ENCODE results near the gene RETREG1.
"Not testable (repeated sequence)": the region's sequence is repeated elsewhere in the genome, so short reads cannot be mapped to it uniquely, and the experiment has no call there.

The RETREG1 gene

DNA sequence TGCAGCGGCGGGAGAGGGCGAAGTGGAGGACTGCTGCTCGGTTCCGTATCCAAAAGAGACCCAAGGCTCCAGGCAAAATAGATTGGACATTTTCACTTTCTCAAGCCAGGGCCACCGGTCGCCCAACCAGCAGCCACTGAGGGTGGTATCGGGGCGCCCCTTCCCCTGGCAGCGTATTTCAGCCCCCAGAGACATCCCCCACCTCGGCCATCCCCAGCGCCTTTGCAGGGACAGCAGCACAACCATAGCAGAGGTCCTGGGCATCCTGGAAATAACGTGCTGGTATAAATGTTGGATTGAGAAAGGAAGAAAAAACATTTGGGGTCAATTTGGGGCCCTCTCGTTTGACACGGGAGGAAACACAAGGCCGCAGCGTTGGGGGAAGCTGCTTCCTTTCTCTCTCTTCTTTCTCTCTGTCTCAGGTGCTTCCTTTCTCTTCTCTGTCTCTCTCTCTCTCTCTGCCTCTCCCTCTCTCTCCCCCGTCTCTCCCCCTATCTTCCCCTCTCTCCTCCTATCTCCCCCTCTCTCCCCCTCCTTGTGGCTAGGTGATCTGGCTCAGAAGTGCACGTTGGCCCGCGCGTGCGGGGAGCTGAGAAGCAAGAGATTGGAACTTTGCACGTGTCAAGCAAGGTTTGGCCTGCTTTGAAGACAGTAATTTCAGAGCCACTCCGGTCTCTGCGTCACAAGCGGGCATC is 624 bp upstream of the RETREG1 start:
- no peak for DNase-seq (ENCODE audit: low spot score)

DNA sequence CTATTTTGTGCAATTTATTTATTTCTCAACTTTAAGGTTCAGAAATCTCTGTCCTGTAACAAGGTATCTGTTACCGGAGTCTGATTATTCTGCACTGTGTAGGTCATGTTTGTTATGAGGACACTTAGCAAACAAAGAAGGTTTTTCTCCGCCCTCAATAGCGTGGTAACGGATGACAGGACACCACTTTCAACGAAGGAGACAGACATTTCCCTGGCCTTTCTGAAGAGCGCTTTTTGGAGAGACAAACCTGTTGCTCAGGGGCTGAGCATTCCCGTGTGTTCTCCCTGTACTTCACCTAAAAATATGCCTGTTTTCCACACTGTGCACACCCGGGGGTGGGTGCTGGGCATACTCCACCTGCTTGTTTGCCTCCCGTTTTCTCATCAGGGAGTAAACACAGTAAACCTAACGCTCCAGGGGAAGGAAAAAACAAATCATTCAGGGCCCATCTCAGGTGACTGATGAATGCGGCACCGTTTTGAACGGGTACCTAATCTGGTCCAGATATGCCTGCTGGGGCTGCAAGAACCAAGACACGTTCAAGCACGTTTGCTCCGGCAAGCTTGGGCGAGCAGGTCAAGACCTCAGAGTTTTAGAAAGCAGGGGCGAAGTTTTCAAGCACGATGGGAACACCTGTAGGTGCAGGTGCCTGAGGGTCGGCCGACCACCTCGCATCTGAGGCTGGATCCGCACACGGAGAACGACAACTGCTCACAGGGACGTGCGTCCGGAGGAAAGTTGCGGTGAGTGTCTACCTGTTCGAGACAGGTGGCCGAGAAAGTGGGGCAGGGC is 859 bp downstream of the RETREG1 start:
- DNase-seq (ENCODE audit: low spot score): no peak

DNA sequence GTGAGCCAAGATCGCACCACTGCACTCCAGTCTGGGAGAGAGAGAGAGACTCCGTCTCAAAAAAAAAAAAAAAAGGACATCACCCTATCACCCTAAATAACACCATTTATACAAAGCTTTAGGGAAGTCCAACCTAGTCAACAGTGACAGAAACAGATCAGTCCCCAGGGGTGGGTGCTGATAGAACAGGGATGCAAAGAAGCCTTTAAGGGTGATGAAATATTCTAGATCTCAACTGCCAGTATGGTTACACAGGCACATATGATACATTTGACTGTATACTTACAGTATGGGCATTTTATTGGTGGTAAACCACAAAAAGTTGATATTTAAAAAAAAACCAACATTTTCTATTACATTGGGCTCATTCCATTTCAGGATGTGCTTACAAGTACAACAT is 4.8 kb downstream of the RETREG1 start:
- no peak for DNase-seq (ENCODE audit: low spot score)

DNA sequence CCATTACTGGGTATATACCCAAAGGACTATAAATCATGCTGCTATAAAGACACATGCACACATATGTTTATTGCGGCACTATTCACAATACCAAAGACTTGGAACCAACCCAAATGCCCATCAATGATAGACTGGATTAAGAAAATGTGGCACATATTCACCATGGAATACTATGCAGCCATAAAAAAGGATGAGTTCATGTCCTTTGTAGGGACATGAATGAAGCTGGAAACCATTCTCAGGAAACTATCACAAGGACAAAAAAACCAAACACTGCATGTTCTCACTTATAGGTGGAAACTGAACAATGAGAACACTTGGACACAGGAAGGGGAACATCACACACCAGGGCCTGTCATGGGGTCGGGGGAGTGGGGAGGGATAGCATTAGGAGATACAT is 5.9 kb downstream of the RETREG1 start:
- DNase-seq (ENCODE audit: low spot score): not testable (repeated sequence)

DNA sequence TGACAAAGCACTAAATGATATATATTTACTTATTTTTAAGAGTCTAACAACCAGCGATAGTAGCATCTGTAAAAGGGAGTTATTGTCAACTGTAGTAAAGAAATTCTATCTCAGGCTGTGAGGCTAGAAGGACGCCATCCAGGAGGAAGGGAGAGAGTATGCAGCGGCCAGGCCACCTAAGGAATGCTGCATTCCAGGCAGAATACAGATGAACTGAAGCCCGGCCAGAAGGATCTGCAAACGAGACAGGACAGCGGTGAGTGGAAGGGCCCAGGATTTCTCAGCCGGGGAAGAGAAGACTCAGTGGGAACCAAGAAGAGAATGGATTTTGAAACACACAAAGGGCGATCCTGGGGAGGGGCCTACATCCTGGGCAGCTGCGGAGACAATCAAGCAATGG is 7.4 kb downstream of the RETREG1 start:
- no peak for DNase-seq (ENCODE audit: low spot score)

DNA sequence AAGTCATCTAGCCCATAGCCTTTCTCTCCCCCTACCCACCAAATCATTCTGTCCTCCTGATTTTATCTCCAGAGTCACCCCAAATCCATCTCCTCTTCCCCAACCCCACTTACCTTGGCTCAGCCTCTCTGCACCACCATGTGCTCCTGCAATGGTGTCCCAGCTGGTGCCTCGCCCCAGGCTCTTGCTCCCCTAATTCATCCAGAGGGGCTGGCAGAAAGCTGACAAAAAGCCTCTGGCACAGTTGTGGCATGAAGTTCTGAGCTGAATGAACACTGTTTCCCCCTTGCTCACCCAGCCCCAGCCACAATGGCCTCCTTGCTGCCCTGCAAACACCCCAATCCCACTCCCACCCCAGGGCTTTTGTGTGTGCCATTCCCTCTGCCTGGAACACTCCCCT is 10.2 kb downstream of the RETREG1 start:
- no peak for DNase-seq (ENCODE audit: low spot score)

DNA sequence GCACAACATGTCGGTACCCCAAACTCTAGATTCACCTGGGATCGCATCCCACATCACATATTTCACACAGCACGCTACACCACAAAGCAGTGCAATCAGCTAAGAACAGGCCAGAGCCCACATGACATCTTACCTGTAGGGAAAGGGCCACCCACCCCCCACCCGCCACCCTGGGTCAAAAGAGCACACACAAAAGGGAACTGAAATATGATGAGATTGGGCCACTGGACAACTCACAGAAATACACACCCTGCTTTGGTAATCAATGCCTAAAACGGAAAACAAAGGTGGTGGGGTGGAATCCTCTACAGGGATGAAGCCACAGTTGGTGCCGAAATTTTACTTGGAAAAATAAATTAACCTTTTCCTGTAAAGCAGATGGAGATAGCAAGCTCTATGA is 13.1 kb downstream of the RETREG1 start:
- no peak for DNase-seq (ENCODE audit: low spot score)

DNA sequence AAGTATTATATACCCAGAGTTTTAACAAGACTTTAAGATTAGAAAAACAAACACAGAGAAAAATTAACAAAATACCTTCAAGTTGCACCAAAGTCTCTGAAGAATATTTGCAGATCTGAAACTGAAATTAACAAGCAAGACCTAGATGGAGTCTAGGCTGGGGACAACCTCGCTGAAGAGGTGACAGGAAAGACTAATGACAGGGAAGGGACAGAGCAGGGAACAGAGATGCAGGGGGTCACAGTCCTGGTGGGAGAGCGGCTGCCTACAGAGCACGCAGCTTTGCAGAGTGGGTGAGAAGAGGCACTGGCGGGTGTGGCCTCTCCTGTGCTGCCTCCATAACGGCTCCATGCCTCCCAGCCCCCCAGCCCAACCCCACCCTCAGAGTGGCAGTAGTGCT is 13.5 kb downstream of the RETREG1 start:
- DNase-seq (ENCODE audit: low spot score): no peak

DNA sequence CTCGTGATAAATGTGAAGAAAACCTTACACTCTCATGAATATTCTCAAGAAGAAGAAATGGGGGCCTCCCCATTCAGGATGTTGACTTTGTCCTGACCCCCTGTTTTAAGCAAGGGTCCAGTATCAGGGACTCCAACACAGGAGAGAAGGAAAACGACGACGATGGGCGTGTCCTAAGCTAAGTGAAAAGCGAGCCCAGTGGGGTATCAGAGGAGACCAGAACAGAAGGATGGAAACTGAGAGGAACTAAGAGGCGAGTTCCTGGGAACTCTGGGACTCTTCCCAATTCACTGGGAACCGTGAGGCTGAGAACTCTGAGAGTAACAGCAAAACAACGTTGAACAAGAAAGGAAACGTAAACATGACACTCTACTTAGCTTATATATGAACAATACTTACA is 14.6 kb downstream of the RETREG1 start:
- no peak for DNase-seq (ENCODE audit: low spot score)

DNA sequence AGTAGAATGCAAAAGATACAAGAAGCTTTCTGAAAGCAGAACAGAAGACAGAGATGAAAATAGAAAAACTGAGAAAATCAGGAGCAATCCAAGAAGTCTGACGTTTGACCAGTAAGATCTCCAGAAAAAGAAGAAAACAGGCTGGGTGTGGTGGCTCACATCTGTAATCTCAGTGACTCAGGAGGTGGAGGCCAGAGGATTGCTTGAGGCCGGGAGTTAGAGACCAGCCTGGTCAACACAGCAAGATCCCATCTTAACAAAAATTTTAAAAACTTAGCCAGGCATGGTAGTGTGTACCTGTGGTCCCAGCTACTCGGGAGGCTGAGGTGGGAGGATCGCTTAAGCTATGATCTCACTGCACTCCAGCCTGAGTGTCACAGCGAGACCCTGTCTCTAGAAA is 15.9 kb downstream of the RETREG1 start:
- no peak for DNase-seq (ENCODE audit: low spot score)

DNA sequence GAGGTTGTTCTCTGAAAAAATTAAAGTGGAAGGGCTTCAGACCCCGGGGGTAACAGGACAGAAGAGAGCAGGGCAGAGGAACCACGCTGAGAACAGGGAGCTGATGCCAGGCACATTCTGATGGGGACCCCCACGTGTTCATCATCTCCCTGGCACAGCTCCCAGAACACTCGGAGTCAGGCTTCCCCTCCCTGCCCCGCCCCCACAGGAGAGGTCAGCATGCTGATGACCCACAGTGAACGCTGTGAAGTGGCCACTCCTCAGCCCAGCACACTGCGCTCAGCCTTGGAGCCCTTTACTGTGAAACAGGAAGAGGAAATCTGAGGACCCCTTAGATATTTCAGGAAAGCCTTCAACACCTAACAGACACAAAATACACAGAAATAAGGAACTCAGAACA is 16.4 kb downstream of the RETREG1 start:
- no peak for DNase-seq (ENCODE audit: low spot score)

DNA sequence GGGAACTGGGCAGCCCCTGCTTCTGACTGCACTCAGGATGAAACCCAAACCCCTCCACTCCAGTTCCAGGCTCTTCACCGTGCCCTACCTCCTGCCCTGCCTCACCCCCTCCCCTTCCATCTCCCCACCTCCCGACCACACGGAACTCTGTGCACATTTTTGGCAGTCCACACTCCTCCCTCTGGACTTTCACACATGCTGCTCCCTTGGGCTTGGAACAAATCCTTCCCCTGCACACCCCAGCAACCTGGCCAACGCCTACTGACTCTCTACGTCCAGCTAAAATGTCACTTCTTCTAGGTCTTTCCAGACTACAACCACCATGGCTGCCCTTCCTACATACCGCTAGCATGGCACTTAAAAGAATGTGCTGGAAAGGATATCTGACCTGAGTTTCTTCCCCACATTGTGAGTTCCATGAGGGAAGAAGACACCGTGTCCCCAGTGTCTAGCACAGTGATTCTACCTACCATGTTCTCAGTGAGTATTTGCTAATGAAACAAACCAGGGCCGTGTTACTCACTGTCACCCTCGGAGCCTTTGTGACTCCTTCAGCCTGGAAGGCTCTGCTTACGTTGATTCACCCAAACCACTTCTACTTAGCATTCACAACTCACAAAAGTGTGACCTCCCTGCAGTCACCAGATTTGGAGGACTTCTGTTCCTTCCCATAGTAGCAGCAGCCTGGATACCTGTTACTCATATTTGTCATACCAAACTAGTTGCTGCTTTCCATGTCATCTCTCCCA is 18.7 kb downstream of the RETREG1 start:
- DNase-seq (ENCODE audit: low spot score): no peak

DNA sequence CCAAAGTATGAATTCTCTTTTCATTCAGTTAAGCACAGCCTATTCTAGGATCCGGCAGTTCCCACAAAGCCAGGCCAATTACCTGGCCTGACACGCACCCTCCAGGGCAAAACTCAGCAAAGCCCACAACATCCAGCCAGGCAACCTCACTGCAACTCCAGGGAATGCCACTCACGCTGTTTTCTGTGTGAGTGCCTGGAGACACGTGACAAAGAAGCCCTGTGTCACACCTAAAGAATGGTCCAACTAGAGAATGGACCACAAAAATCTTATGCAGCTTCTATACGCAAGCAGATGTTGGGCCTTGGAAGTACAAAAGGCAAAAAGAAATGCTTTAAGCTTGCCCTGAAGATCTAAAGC is 20.2 kb downstream of the RETREG1 start:
- DNase-seq (ENCODE audit: low spot score): no peak

DNA sequence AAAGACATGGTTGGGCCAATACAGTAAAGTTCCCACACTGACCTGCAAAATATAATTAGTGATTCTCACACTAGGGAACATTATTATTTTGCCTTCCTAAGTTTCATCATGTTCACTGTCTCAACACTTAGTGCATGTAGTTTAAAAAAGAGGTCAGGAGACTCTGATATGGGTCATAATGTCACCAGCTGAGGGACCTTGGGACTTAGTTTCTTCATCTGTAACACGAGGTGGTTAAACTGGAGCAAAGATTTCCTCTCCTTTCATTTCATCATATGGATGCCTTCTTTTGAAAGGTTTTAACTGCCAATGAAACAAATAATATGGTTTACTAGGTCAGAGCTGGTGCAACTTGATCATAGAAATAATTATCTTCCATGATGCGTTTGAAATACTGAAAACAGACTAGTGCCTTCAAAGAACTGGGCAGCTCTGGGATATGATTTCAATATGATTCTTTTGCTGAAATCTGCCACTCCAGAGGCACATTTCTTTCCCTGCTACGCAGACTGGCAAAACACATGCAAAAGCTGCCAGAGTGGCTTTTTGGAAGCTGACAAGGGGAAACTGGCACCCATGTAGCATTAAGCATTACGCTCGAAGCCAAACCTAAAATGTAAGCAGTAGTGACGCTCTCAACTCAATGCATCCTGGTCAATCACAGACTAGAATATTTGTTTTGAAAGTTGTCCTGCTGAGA is 20.8 kb downstream of the RETREG1 start:
- no peak for DNase-seq (ENCODE audit: low spot score)

DNA sequence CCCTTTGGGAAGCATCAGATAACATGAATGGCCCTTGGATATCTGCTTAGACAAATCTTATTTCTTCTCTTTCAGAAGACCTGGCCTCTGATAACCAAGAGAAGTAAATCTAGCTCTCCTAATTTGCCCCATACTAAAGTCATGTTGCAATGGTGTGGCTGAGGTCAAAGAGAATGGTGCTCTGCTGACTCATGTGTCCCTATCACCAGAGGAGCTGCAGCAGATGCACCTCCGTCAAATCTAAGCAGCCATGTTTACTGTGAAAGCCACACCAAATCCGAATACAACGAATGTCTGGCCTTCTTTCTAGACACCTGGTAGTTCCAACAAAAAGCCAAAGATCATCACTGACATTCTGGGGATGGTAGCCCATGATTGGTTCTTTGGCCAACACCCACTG is 23.2 kb downstream of the RETREG1 start:
- DNase-seq (ENCODE audit: low spot score): no peak

DNA sequence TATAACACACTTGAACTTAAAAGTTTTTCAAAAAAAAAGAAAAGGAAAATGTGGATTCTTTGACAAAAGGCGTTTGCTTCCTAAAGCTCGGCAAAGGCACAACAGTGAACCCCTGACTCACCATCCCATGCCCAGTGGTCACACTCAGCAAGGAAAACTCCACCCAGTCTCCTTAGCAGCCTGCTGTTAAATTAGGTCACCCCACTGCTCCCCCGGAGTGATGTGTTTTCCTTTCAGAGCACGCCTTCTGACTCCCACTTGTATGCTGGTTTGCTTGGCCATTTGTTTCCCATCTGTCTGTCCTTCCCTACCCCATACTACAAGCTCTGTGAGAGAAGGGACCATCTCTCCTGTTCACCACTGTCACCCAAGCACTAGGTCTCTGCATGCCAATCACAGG is 23.8 kb downstream of the RETREG1 start:
- no peak for DNase-seq (ENCODE audit: low spot score)

DNA sequence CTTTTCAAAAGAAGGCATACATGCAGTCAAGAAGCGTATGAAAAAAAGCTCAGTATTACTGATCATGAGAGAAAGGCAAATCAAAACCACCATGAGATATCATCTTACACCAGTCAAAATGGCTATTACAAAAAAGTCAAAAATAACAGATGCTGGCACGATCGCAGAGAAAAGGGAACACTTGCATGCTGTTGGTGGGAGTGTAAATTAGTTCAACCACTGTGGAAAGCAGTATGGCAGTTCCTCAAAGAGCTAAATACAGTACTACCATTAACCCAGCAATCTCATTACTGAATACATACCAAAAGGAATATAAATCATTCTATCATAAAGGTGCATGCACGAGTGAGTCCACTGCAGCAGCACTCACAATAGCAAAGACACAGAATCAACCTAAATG is 24.5 kb downstream of the RETREG1 start:
- no peak for DNase-seq (ENCODE audit: low spot score)

DNA sequence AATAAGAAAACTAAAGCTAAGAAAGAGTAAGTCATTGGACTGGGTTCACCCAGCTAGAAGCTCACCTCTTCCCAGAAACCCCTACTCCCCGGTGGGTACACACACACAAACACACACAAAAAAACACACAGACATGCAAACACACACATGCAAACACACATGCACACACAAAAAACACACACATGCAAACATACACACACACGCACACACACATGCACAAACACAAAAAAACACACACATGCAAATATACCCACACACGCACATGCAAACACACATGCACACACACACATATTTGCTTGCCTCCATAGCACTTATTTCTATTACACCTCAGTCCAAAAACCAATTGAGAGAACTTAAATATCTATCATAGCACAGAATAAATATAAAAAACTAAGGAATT is 26.1 kb downstream of the RETREG1 start:
- DNase-seq (ENCODE audit: low spot score): no peak

DNA sequence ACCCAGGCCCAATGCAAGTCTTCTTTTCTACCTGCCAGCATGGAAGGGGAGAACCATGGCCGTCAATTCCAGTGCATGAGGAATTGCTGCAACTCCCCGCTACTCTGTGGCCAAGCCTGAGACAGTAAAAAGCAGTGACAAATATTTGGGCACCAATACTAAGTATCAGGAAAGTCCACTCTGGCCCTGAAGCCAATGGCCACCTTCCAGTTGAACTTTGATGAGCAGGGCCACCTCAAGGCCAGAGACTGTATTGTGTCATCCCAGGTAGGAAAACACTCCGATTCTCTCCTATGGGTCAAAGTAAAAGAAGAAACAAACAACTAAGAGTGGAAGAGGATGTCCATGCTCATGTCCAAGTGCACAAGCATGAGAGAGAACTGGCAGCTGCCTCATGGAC is 27.1 kb downstream of the RETREG1 start:
- DNase-seq (ENCODE audit: low spot score): no peak

DNA sequence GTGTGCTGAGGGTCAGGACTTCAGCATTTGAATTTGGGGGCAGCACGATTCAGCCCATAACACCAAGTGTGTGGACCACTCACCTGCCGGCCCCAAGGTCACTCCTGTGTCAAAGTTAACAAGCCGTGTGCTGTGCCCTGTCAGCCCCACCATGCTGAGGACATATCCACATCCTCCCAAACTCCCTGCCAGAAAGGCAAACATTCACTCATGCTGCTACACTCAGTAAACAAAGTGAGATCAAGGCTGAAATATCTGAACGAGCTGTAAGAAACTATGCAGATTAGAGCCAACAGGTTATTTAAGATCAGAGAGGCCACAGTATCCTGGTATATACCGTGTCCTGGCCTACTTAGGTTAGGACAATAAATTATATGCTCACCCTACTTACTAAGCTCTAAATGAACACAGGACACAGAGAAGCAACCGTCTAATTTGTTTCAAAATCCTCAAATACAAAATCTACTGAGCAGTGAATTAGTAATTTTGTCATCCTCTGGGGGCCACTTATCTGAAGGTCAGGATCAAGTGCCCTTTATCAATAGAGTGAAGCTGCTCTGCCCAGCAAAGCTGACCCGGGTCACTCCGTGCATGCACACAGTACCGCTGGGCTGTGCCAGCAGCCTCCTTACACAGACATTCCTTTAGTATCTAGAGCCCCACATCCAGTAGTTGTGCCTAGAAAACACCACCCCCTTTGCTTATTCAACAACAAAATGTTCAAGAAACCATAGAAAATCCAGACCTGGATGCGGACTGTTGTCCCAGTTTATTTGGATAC is 28.2 kb downstream of the RETREG1 start:
- DNase-seq (ENCODE audit: low spot score): no peak

DNA sequence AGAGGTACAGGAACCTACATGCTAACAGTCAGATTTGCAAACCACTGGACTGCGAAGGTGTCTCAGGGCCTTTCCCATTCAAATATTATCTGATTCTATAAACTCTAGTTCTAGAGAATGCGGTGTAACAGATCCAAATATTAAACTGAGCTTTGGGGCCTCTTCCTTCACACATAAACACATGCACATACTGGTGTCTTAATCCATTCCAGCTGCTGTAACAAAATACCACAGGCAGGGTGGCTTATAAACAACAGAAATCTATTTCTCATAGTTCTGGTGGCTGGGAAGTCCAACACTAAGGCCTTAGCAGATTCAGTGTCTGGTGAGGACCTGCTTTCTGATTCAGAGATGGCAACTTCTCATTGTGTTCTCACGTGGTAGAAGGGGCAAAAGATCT is 30.2 kb downstream of the RETREG1 start:
- no peak for DNase-seq (ENCODE audit: low spot score)

Data from NAMALWA (cell line).